Activated naive CD8-positive, alpha-beta T cell treated with anti-CD3 and anti-CD28 coated beads, Interleukin-2, amount 10 ng/mL, durations not matched to agents 7 days and 5 days (primary cell): ENCODE data around the gene GALNT18. TPM values are rescaled to one million over a fixed set of nuclear protein-coding genes. Genes with fewer than 3 reads are reported as not detected.

Source experiments
- ATAC-seq: fragments of 150-1000 bp; cut with Tn5 transposase; one replicate; pipeline ENCODE4 v1.10.0; 2021; ENCODE audit warnings: low read depth, moderate library complexity
- POLR2A ChIA-PET: fragments of 350-600 bp; sonication (Branson Sonifier 250); formaldehyde crosslinking; loops from one replicate; lab custom pipeline; 2021; ENCODE audit warnings: antibody characterized with exemption; lab: Charles Lee
- DNase-seq: peaks from one replicate; pipeline ENCODE4 v3.0.0; 2021
- H3K27ac Mint-ChIP-seq: one replicate; pipeline ENCODE4 v1.8.0; 2022; ENCODE audit warnings: mild to moderate bottlenecking, mixed read lengths
- H3K27me3 Mint-ChIP-seq: one replicate; pipeline ENCODE4 v1.8.0; 2022; ENCODE audit warnings: mild to moderate bottlenecking, moderate library complexity, mixed read lengths
- H3K36me3 Mint-ChIP-seq: one replicate; pipeline ENCODE4 v1.8.0; 2021; ENCODE audit warnings: mild to moderate bottlenecking, mixed read lengths
- H3K4me1 Mint-ChIP-seq: one replicate; pipeline ENCODE4 v1.8.0; 2021; ENCODE audit warnings: mixed read lengths
- H3K4me3 Mint-ChIP-seq: one replicate; pipeline ENCODE4 v1.8.0; 2022; ENCODE audit warnings: mild to moderate bottlenecking, moderate library complexity, mixed read lengths
- H3K9me3 Mint-ChIP-seq: one replicate; pipeline ENCODE4 v1.8.0; 2021; ENCODE audit warnings: mixed read lengths
- total RNA-seq, 2 experiments: library from RNA; stranded (reverse); gene quantifications; one replicate each; pipeline ENCODE4 v1.2.3, GENCODE V29; 2021

GALNT18 gene
- total RNA-seq, 2 experiments from 2014 or later, result 1.7 to 2.0 TPM

DNA sequence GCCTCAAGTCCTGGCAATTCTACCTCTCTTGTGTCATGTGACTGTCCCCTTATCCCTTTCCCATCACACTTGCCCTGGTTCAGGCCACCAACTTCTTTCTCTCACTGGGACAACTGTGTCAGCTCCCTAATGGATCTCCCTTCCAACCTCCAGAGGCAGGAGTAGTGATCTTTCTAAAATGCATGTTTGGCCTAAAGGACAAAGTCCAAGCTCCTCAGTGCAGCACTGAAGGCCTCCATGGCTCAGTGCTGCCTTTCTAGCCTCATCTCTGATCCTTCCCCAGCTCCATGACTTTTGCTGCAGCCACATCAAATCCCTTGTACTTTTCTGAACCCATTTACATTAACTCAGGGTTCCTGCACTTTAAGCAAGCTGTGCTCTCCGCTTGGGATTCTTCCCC, 349.6 kb downstream of the GALNT18 start:
- Mint-ChIP-seq H3K4me1 (no peaks in the 10 kb centered on the region), H3K36me3 (no peaks in the 10 kb centered on the region), H3K27me3 (peaks cover 3% of the 10 kb centered on the region), H3K27ac (no peak overlapping the region), H3K4me3 (no peak overlapping the region), H3K9me3 (no peaks in the 10 kb centered on the region)
- ATAC-seq, result no peak
- POLR2A ChIA-PET, result no interaction called here
- no peak for DNase-seq

DNA sequence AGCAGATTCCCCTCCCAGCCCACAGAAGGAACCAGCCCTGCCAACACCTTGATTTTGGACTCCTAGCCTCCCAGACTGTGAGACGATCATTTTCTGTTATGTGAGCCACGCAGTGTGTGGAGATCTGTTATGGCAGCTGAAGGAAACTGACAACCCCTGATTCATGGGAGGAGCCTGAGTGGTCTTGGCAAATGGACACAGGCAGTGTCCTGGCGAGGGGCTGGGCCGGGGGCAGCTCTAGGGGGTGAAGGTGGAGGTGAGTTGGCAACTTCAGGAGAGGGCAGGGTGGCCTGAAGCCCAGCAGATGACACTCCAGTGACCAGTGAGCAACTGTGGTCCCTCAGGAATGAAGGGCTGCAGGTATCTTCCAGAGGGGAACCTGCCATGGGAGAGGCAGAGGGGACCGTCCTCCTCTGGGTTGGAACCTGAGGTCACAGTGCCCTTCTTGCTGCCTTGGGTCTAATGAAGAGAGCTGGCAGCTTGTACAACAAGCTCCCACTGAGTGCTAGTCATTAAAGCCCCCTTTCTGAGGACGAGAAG, 351.5 kb downstream of the GALNT18 start:
- H3K36me3 Mint-ChIP-seq, result no peaks in the 10 kb centered on the region
- POLR2A ChIA-PET, result no interaction called here
- H3K27ac Mint-ChIP-seq, result no peak overlapping the region
- H3K4me1 Mint-ChIP-seq, result peaks cover 3% of the 10 kb centered on the region
- DNase-seq (no peak), ATAC-seq (no peak)
- no peak overlapping the region for H3K4me3 Mint-ChIP-seq
- H3K9me3 Mint-ChIP-seq, result no peaks in the 10 kb centered on the region
- peaks cover 2% of the 10 kb centered on the region for H3K27me3 Mint-ChIP-seq

DNA sequence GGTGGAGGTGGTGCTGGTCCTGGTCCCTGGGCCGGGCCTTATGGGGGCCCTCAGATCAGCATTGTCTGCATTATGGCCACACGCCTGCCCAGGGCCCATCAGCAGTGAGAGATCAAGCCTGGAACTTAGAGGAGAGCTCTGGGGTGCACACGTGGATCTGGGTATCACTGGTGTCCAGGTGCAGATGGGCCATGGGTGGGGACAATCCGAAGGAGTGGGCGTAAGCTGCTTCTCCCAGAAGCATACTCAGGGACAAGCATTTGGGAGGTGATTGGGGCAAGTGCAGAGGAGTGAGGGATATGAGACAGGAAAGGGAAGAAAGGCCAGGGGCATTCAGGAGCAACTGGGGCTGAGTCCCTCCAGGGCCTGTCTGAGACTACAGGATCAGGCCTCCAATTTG, 353.1 kb downstream of the GALNT18 start:
- POLR2A ChIA-PET, result no interaction called here
- H3K4me1 Mint-ChIP-seq, result peaks cover 5% of the 10 kb centered on the region
- no peaks in the 10 kb centered on the region for H3K36me3 Mint-ChIP-seq
- ATAC-seq (no peak), DNase-seq (no peak)
- no peak overlapping the region for H3K4me3 Mint-ChIP-seq
- H3K27me3 Mint-ChIP-seq, result peaks cover 2% of the 10 kb centered on the region
- H3K27ac Mint-ChIP-seq, result no peak overlapping the region
- no peaks in the 10 kb centered on the region for H3K9me3 Mint-ChIP-seq

DNA sequence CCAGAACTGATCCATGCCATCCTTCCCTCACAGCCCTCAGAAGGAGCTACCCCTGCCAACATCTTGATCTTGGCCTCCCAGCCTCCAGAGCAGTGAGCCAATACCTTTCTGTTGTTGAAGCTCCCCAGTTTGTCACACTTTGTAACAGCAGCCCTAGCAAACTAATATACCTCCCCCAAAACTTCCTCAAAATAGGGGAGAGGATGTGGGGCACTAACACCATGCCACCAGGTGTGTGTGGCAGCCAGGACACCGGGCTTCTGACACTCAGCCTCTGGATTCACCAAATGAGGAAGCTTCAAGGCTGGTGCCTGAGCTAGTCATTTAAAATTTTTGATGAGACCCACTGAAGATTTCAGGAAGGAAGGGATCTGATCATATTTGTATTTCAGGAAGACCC, 353.7 kb downstream of the GALNT18 start:
- POLR2A ChIA-PET, result no interaction called here
- DNase-seq, result no peak
- Mint-ChIP-seq H3K4me1 (peaks cover 5% of the 10 kb centered on the region), H3K27ac (no peak overlapping the region), H3K9me3 (no peaks in the 10 kb centered on the region), H3K27me3 (peaks cover 2% of the 10 kb centered on the region), H3K4me3 (no peak overlapping the region), H3K36me3 (no peaks in the 10 kb centered on the region)
- no peak for ATAC-seq

DNA sequence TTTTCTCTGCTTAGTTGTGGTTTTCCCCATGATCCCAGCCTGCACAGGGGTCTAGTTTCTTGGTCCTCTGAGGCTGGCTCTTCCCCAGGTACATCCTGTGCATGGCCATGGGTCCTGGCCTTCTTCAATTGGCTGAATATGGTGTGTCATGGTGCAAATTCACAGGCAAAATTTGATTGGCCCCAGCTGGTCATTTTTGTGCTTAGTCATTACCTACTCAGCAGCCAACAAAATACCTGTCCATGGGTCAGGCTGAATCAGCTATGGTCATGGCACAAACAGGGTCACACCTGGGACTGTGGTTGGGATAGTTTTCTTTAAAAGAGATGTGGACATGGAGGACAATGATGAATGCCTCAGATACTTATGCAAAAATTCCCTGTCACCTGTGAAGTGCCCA, 354.5 kb downstream of the GALNT18 start:
- Mint-ChIP-seq H3K27ac (no peak overlapping the region), H3K4me1 (peaks cover 5% of the 10 kb centered on the region), H3K4me3 (no peak overlapping the region), H3K9me3 (no peaks in the 10 kb centered on the region), H3K36me3 (no peaks in the 10 kb centered on the region), H3K27me3 (peaks cover 7% of the 10 kb centered on the region)
- no peak for ATAC-seq
- POLR2A ChIA-PET, result no interaction called here
- no peak for DNase-seq

DNA sequence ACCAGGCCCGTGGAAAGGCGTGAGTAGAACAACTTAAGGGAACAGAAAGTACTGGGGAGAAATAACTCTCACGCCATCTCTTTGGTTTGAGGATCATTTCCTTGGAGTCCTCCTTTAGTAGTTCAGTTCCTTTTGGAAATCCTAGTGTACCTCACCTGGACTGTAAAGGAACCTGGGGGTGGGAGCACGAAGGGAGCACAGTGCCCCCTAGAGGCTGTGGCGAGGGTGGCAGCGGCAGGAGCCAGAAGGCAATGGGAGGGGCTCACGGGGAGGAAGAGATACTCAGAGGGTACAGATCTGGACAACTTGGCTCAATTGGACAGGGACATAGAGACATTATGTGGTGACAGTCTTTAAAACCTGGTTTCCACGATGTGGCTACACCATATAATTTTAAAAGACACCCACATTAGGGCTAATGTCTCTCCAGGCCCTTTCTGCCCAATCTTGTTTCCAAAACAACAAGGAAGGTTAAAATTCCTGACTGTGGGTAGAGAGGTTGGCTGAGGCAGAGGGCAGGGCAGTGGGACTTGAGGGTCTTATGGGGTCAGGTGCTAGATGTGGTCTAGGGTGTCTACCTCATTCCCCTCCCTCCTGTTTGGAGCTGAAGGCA, 355.7 kb downstream of the GALNT18 start:
- peak; percentile 75 for DNase-seq
- POLR2A ChIA-PET, result no interaction called here
- H3K4me3 Mint-ChIP-seq, result no peak overlapping the region
- H3K4me1 Mint-ChIP-seq, result peaks cover 5% of the 10 kb centered on the region
- H3K36me3 Mint-ChIP-seq, result no peaks in the 10 kb centered on the region
- peak; percentile 70 for ATAC-seq
- no peaks in the 10 kb centered on the region for H3K9me3 Mint-ChIP-seq
- no peak overlapping the region for H3K27ac Mint-ChIP-seq
- H3K27me3 Mint-ChIP-seq, result peaks cover 7% of the 10 kb centered on the region

DNA sequence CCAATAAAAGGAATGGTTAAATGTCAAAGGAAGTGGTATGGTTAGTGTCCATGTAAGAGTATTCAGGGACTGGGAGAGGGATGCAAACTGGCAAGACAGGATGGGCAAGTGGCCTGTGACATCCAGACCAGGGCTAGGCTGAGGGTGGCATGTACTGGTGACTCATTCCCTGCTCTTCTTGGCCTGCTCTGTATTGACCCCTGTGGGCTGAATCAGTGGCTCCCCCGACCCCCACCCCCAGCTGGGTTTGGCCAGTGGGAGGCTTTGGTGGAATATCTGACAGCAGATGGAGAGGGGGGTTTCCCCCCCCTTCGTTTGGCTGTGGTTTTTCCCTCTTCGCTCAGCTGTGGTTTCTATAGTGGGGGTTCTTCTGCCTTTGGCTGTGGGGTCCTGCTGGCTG, 356.5 kb downstream of the GALNT18 start:
- H3K9me3 Mint-ChIP-seq, result no peaks in the 10 kb centered on the region
- H3K4me1 Mint-ChIP-seq, result peaks cover 5% of the 10 kb centered on the region
- no peak for DNase-seq
- no peak overlapping the region for H3K27ac Mint-ChIP-seq
- no peaks in the 10 kb centered on the region for H3K36me3 Mint-ChIP-seq
- POLR2A ChIA-PET, result no interaction called here
- H3K4me3 Mint-ChIP-seq, result no peak overlapping the region
- peaks cover 8% of the 10 kb centered on the region for H3K27me3 Mint-ChIP-seq
- ATAC-seq, result no peak

DNA sequence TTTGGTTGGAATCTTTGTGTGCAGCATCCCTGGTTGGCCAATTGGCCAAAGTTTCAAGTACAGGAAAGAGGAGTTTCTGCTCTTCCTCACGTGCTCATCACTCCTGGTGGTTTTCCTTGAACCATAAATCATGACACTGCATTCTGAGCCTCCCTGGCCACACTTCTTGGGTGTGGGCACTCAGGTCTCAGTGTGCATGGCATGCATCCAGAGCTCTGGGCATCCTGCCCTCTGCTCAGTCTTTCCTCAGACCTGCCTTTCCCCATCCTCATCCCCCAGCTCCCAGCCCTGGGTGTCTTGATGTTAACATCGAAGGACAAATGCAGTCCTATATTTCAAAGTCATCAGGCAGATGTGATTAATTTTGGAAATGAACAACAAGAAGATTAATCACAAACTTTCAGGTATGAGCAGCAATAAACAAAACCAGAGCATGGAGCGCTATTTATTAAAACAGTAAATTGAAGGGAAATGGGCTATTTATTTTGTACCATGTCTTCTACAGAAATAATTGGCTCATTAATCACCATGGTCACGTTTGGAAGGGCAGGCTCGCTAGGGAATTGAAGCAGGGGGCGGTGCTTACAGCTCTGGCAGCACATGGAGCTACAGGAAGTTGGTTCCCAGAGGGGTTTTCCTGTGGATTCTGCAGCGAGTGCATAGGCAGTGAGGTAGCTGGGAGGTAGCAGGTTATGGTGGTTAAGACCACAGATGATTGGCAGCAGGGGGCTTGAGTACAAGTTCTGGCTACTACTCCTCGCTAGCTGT, 358.4 kb downstream of the GALNT18 start:
- Mint-ChIP-seq H3K9me3 (no peaks in the 10 kb centered on the region), H3K27ac (no peak overlapping the region), H3K4me3 (no peak overlapping the region)

DNA sequence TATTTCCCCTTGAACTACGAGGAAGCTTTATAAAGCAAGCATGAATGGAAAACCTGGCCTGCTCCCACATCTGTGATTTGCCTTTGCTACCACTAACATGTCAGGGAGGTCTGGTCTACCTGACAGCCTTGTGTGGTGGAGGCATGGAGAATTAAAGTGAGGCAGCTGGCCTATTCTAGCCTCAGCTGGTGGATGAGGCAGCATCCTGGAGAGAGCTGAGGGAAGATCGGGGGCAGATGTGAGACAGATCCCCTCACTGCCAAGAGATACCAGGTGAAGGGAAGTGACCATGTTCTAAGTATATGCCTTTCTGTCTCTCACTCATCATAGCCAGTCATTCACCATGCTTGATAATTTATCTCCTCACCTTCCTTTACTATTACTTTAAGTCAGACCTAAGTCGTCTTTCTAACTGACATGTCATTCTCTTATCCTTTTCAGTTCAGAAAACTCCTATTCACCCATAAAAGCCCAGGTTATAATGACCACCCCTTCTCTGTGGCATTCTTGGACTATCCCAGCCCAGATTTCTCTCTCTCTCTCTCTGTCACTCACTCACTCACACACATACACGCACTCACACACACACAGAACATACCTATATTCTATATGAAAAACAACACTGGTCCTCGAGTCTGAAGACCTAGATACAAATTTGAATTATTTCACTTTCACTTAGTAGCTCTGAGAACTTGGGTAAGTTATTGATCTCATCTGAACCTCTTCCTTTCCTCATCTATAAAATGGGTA, 359.5 kb downstream of the GALNT18 start:
- H3K36me3 Mint-ChIP-seq, result no peaks in the 10 kb centered on the region
- DNase-seq (no peak), ATAC-seq (no peak)
- no peak overlapping the region for H3K4me3 Mint-ChIP-seq
- H3K9me3 Mint-ChIP-seq, result no peaks in the 10 kb centered on the region
- peaks cover 9% of the 10 kb centered on the region for H3K27me3 Mint-ChIP-seq
- H3K27ac Mint-ChIP-seq, result no peak overlapping the region
- peaks cover 5% of the 10 kb centered on the region for H3K4me1 Mint-ChIP-seq
- POLR2A ChIA-PET, result no interaction called here

More for the DNA sequence above, 358.4 kb downstream of the GALNT18 start:
- Mint-ChIP-seq H3K4me1 (peaks cover 5% of the 10 kb centered on the region), H3K27me3 (peaks cover 8% of the 10 kb centered on the region), H3K36me3 (no peaks in the 10 kb centered on the region)
- ATAC-seq, result no peak
- POLR2A ChIA-PET, result no interaction called here
- DNase-seq, result no peak

DNA sequence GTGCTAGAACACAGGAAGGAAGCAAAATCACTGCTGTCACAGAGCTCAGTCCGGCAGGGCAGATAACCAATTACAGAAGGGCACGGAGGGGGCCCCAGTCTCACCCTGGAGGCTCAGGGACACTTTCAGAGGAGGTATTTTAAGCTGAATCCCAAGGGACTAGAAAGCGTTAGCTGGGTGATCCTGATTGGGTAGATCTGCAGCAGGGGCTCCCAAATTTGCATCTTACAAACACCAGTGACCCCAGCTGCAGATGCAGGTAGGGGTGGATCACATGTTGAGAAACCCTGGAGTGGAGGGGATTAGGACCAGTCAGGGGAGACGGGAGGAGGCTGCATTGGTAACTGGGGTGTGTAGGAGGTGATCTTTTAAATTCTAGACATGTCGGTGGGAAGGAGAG, 360.2 kb downstream of the GALNT18 start:
- peaks cover 5% of the 10 kb centered on the region for H3K4me1 Mint-ChIP-seq
- DNase-seq (no peak), ATAC-seq (no peak)
- no peaks in the 10 kb centered on the region for H3K36me3 Mint-ChIP-seq
- peaks cover 12% of the 10 kb centered on the region for H3K27me3 Mint-ChIP-seq
- H3K27ac Mint-ChIP-seq, result no peak overlapping the region
- H3K9me3 Mint-ChIP-seq, result no peaks in the 10 kb centered on the region
- POLR2A ChIA-PET, result no interaction called here
- no peak overlapping the region for H3K4me3 Mint-ChIP-seq

DNA sequence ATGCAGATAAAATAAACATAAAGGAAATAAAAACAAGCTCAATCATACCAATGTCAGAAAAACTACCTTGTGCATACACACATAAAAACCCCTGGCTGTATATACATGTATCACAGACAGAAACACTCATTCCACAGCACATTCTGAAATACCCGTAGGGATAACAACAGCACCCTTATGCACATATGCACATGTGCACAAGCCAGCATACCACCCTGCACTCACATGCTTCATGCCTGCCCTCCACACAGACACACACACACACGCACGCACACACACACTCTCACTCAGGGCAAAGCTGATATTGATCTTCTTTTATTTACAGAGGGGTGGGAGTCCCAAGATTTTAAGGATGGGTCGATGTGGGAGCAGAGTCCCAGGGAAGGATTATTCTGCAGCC, 360.9 kb downstream of the GALNT18 start:
- peaks cover 3% of the 10 kb centered on the region for H3K4me1 Mint-ChIP-seq
- no peak overlapping the region for H3K27ac Mint-ChIP-seq
- H3K9me3 Mint-ChIP-seq, result no peaks in the 10 kb centered on the region
- H3K27me3 Mint-ChIP-seq, result peaks cover 10% of the 10 kb centered on the region
- H3K36me3 Mint-ChIP-seq, result no peaks in the 10 kb centered on the region
- POLR2A ChIA-PET, result no interaction called here
- no peak for ATAC-seq
- no peak for DNase-seq
- no peak overlapping the region for H3K4me3 Mint-ChIP-seq

DNA sequence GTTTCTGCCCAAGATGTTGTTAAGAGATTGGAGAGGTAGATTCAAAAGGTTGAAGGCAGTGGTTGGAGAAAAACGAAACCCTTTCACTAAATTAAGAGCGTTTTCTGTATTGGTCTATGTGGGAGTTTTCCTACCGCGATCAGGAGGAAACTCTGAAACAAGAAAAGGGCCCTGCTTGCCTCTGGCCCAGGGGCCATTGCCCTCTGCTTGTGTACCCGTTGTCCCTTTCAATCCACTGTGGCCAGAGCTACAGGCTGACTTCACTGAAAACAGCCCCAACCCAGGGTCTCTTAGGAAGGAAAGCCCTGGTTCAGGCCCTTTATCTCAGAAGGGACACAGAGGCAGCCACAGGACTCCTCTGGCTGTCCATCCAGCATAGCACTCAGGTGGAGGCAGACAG, 367.8 kb downstream of the GALNT18 start:
- no peak overlapping the region for H3K4me3 Mint-ChIP-seq
- POLR2A ChIA-PET, result no interaction called here
- no peaks in the 10 kb centered on the region for H3K36me3 Mint-ChIP-seq
- peaks cover 11% of the 10 kb centered on the region for H3K27me3 Mint-ChIP-seq
- H3K4me1 Mint-ChIP-seq, result no peaks in the 10 kb centered on the region
- no peak for ATAC-seq
- H3K27ac Mint-ChIP-seq, result no peak overlapping the region
- DNase-seq, result no peak
- no peaks in the 10 kb centered on the region for H3K9me3 Mint-ChIP-seq

DNA sequence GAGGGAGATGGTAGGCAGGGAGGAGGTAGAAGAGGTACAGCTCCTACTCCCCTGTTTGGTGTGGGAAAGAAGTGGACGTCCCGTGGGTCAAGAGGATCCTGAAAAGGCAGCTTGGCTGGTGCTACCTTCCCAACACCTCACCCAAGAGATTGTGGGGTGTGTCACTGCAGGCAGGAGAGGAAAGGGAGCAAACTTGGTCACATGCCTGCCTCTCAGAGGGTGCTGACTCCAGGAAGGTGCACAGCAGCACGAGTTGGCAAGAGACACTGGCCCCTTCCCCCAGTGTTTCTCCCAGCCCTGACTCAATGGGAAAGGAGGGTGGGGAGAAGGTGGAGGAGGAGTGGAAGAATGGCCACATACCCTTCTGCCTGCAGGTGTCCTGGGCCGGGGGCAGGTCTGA, 368.3 kb downstream of the GALNT18 start:
- peaks cover 11% of the 10 kb centered on the region for H3K27me3 Mint-ChIP-seq
- H3K4me1 Mint-ChIP-seq, result no peaks in the 10 kb centered on the region
- no peaks in the 10 kb centered on the region for H3K36me3 Mint-ChIP-seq
- no peak overlapping the region for H3K27ac Mint-ChIP-seq
- no peak for ATAC-seq
- DNase-seq, result no peak
- POLR2A ChIA-PET, result no interaction called here
- no peaks in the 10 kb centered on the region for H3K9me3 Mint-ChIP-seq
- H3K4me3 Mint-ChIP-seq, result no peak overlapping the region
